ENCODE measurements around the gene SLIT3. TPM values are rescaled to one million over a fixed set of nuclear protein-coding genes. Genes with fewer than 3 reads are reported as not detected.

Gene SLIT3
- total and polyA plus RNA-seq, 2 donors (not counting 3 experiments of a cell fraction or from before 2014, with no cell fraction given) = 0.90 to 1.0 TPM

DNA sequence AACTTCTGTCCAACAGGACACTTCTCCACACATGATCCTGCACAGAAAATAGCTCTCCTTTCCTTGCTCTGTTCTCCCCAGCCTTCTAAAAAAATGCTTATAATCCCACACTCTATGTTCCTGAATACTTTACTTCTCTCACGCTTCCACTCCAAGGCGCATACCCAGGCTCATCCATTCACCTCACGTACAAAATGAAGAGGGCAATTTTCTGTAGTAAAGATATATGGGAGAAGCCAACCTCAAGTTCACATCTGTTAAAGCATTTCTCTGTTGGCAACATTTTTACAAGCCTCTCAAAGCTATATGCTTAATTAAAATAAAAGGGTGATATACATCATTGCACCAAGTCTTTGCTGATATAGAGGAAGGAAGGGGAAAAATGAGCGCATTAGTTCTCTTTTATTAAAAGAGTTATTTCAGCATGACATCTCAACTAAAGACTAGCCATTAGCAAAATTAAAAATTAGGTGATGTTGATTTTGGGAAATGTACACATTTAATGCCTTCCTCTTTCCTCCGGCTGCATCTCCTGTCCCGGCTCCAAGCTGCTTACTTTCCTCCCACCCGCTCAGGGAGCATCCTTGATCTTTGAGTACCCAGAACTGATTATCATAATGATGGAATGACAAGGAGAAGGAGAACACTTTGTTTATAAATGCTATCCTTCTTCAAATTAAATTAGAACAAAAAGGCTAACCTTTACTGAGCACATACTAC, 379.6 kb downstream of the SLIT3 start:
- Histone ChIP-seq H3K9me1 (replicated peaks; ENCODE audit: control insufficient read depth, extremely low read depth, insufficient read depth, low read length) (no peaks in the 10 kb centered on the region), H3K9ac (replicated peaks; ENCODE audit: extremely low read depth, insufficient read depth, low read length) (no peak overlapping the region), H4K20me1 (replicated peaks; ENCODE audit: control insufficient read depth, extremely low read depth, insufficient read depth, low read length) (no peaks in the 10 kb centered on the region), H3K36me3 (ENCODE audit: control insufficient read depth in 2 of 2, extremely low read depth in 1 of 2, insufficient read depth in 2 of 2, low read length in 2 of 2) (no peaks in the 10 kb centered on the region), H3K79me2 (ENCODE audit: control insufficient read depth, insufficient read depth, low read length) (no peaks in the 10 kb centered on the region), H3K27me3 (ENCODE audit: control insufficient read depth in 2 of 2, insufficient read depth in 2 of 2, low read length in 2 of 2) (no peaks in the 10 kb centered on the region), H3K4me1 (ENCODE audit: control insufficient read depth, extremely low read depth, insufficient read depth, low read length) (no peaks in the 10 kb centered on the region), H3K4me3 (replicated peaks in 1 of 3; ENCODE audit: insufficient read depth in 1 of 3, low read depth in 1 of 3, low read length in 3 of 3) (no peak overlapping the region), H3K27ac (ENCODE audit: insufficient read depth, low read depth, low read length) (no peak overlapping the region), H3K4me2 (ENCODE audit: insufficient read depth, low read length) (no peak overlapping the region), H3K9me3 (replicated peaks; ENCODE audit: control insufficient read depth, insufficient read depth, low read length) (no peaks in the 10 kb centered on the region), H2AFZ (ENCODE audit: low read depth, low read length) (no peak overlapping the region)
- ChIA-PET CTCF (no interaction called here), POLR2A (no interaction called here)
- no peak for FAIRE-seq
- no peak for DNase-seq (ENCODE audit: low read depth, low spot score)
- TF ChIP-seq, protein P1, sequence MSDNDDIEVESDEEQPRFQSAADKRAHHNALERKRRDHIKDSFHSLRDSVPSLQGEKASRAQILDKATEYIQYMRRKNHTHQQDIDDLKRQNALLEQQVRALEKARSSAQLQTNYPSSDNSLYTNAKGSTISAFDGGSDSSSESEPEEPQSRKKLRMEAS (IDR thresholded peaks at IDR 0.05; ENCODE audit: insufficient read depth, insufficient read length) = no peak
- TF ChIP-seq POLR2AphosphoS5 (IDR thresholded peaks at IDR 0.05; ENCODE audit: insufficient read depth, low read depth, low read length) = no peak
- TF ChIP-seq JUN (IDR thresholded peaks at IDR 0.05; ENCODE audit: borderline replicate concordance, insufficient read depth, insufficient read length, low read depth) = no peak
- TF ChIP-seq, protein P2, sequence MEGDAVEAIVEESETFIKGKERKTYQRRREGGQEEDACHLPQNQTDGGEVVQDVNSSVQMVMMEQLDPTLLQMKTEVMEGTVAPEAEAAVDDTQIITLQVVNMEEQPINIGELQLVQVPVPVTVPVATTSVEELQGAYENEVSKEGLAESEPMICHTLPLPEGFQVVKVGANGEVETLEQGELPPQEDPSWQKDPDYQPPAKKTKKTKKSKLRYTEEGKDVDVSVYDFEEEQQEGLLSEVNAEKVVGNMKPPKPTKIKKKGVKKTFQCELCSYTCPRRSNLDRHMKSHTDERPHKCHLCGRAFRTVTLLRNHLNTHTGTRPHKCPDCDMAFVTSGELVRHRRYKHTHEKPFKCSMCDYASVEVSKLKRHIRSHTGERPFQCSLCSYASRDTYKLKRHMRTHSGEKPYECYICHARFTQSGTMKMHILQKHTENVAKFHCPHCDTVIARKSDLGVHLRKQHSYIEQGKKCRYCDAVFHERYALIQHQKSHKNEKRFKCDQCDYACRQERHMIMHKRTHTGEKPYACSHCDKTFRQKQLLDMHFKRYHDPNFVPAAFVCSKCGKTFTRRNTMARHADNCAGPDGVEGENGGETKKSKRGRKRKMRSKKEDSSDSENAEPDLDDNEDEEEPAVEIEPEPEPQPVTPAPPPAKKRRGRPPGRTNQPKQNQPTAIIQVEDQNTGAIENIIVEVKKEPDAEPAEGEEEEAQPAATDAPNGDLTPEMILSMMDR (IDR thresholded peaks at IDR 0.05; ENCODE audit: extremely low read depth in 1 of 2, insufficient read depth in 1 of 2, low read depth in 1 of 2, low read length in 2 of 2) = no peak
- no peak for TF ChIP-seq MYC (IDR thresholded peaks at IDR 0.05; ENCODE audit: low read depth, low read length)
- TF ChIP-seq FOS (IDR thresholded peaks at IDR 0.05; ENCODE audit: borderline replicate concordance, insufficient read depth, low read length) = no peak
- no peak for TF ChIP-seq POLR2A (IDR thresholded peaks at IDR 0.05; ENCODE audit: low read depth, low read length)
- TF ChIP-seq GATA2 (IDR thresholded peaks at IDR 0.05; ENCODE audit: insufficient read depth, insufficient read length, low read depth, low read length) = no peak
- TF ChIP-seq EZH2 (IDR thresholded peaks at IDR 0.05; ENCODE audit: borderline replicate concordance, low read depth, low read length, severe bottlenecking) = no peak
- BruUV-seq (replicated peaks) = no TSS peak
- intact Hi-C loops (cut with micrococcal nuclease) = no loop called here
- dilution Hi-C loops (cut with MboI; ENCODE audit: extremely low pct_ligation_motif_present, low sequenced_read_pairs) = no loop called here
